ENCODE data around the gene MKLN1.

DNA sequence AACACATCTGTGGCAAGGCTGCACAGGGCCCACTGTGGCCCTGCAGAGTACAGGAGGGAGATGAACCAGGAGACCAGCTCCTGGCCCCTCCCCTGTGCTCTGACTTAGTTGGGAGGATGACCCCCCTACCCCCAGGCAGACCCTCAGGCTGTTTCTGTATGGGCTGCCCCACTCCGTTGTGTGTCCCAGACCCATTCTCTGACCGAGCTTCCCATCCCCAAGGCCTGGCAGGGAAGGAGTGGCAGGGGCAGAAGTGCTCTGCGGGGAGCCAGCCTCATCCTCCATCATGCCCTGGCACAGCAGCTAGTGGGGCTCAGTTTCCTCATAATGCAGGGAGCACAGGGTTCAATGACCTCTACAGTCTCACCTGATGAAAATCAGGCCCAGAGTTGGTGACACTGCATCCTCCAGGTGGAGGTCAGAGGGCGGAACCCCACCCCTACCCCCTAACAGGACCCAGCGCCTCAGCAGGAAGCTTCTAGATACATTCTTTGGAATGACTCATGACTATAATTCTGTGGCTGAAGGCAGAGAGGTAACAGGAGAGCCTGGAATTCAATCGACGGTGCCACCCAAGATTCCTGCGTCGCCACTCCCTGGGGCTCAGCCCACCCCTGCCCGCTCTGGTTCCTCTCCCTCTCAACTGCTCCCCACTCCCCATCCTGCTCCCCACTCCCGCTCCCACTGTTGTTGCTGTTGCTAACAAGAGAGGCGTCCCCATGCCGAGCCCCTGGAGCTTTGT is 210.6 kb downstream of the MKLN1 start:
- TF ChIP-seq POLR2A (IDR thresholded peaks at IDR 0.05; ENCODE audit: low read depth) (no peak), CTCF (IDR thresholded peaks at IDR 0.05) (no peak), POLR2AphosphoS5 (IDR thresholded peaks at IDR 0.05) (no peak)

Data from esophagus muscularis mucosa (tissue), 3 donors.